T47D (cell line): ENCODE measurements around the gene ITPR2.

Experiments
- DNase-seq, 2 experiments: peaks; one replicate each; pipeline versions ENCODE4 v3.0.0 to v3.0.0-alpha.2; 2011 to 2012; ENCODE audit warnings: low read depth in 1 of 2, low spot score in 1 of 2
- JUND ChIP-seq: IDR thresholded peaks from 2 replicates; pipeline ENCODE4 v1.6.1; 2012; ENCODE audit warnings: low read depth
- in situ Hi-C: cut with HindIII; loops from 2 replicates; pipeline ENCODE4 v1.10.0; 2016; ENCODE audit warnings: low sequenced_read_pairs, low pct_unique_long_range_greater_than_20kb

ITPR2 gene

DNA sequence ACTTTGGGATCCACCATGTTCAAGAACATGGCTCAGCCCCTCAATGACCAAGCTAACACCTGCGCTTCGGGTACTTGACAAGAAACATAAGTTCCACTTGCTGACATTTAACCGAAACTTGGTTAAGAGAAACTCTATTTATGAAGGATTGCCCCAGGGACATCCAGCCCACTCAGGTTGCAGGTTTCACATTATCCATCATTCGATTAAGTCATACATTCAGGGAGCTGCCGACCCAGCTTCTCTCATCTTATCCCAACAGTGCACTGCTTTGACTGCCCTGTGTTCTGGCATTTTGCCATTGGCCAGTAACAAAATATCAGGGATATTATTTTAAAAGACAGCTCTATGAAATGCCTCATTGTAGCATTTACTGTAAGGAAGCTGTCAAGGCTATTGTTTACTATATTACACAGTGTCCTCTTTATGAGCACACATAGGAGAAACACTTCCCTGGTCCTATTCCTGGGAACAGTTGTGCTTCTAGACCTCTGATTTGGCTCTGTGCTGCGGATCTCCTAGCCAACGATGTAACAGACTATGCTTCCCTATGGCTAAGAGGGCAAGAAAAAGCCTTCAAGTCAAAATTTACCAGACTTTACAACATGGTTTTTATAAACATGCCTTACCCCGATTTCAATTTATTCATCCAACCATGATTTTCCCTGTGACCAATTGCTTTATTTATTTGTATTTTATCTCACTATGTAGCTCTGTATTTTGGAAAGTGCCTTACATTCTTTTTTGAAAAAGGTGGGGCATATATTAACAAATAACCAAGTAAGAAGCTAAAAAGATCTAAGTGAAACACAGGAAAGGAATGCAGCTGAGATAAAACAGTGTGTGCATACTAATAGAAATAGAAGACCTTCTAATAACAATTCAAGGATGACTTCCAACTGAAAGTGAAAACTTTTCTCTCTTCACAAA, 109.3 kb downstream of the ITPR2 start:
- no peak for TF ChIP-seq JUND
- in situ Hi-C loops, result no loop called here
- no peak for DNase-seq

DNA sequence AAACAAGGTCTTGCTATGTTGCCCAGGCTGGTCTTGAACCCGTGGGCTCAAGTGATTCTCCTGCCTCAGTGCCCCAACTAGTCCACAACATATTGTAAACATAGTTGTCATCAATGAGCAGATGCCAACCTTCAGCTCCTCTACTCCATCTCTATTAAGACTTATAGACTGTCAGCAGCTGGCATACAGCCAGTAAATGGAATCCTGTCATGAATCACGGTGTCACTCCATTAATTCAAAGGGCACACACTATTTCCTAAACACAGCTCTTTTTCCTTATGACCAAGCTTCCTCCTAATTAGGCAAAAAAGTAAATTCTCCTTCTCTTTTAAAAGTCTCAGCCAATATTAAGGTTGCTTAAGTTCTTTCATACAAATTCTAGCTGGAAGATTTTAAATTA, 111.2 kb downstream of the ITPR2 start:
- in situ Hi-C loops, result no loop called here
- no peak for TF ChIP-seq JUND
- DNase-seq, result peak in 1 of 2 experiments; percentile 13

DNA sequence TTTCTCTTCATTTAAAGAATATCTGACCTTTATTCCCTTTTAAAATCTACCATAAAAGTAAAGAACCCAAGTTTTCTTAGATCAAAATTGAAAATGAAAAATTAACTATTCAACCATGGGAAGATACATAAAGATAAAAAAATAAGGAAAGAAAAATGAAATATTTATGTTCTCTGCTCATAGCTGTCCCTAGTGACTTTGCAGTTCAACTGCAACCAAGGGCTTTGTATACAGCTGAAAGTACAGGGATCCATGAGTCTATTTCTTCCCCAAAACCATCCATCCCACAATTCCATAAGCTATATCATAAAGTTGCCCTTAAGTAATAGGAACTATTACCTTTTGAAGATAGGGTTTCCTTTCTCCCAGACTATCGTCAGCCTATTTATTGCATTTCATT, 113.1 kb downstream of the ITPR2 start:
- TF ChIP-seq JUND, result no peak
- in situ Hi-C loops, result no loop called here

DNA sequence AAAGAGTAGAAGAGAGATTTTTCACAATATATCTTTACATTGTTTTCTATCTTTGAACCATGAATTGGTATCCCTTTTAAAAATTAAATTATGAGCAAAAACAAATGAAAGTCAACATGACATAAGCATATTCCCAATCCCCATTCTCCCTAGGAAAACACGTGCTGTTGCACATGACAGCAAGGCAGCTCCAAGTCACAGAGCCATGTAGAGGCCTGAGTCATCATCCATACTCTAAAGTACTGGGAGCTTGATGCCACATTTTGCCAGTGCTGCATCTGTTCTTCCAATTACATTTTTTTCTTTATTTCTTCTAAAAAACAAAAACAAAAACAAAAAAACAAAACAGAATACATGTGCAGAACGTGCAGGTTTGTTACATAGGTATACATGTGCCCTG, 115.2 kb downstream of the ITPR2 start:
- no peak for TF ChIP-seq JUND

More for the DNA sequence above, 113.1 kb downstream of the ITPR2 start:
- no peak for DNase-seq

DNA sequence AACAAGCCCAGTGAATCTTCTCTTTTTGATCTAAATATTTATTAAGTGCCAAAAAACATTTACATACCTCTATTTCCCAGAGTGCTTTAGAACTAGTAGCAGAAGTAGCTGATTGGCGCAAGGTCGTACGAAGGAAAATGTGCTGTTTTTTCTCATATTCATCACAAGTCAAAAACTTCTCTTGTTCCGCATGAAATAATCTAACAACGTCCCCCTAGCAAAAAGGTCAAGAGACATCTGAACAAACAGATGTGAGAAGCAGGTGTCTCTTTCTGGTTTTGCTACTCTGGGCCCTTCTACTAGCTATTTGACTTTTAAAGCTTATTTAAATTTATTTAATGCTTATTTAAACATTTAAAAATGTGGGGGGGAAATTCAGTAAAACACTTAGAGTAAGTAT, 117.8 kb downstream of the ITPR2 start:
- TF ChIP-seq JUND, result no peak
- in situ Hi-C loops, result no loop called here
- DNase-seq, result no peak

More for the DNA sequence above, 115.2 kb downstream of the ITPR2 start:
- in situ Hi-C loops, result no loop called here
- DNase-seq, result no peak

DNA sequence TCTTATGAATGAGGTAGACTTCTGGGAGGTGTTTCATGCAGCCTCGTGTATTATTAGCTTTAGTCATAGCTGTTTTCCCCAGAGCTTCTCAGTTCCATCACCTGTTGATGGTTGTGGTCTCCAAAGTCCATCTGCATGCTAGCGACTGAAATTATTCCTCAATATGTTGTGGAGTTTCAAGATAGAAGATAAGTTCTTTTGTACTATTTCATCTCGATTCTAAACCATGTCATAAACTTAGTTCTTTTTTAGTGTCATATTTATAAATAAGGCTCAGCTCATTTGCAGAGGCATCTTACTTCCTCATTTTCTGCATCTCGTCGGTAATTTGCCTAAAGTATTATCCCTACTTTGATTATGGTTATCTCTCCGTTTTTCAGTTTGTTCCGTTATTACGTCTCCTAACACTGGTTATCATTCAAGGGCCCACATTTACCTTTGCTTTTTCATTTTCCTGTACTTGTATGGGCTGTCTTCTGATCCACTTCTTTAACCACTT, 119.1 kb downstream of the ITPR2 start:
- no peak for DNase-seq
- in situ Hi-C loops, result no loop called here
- TF ChIP-seq JUND, result no peak

DNA sequence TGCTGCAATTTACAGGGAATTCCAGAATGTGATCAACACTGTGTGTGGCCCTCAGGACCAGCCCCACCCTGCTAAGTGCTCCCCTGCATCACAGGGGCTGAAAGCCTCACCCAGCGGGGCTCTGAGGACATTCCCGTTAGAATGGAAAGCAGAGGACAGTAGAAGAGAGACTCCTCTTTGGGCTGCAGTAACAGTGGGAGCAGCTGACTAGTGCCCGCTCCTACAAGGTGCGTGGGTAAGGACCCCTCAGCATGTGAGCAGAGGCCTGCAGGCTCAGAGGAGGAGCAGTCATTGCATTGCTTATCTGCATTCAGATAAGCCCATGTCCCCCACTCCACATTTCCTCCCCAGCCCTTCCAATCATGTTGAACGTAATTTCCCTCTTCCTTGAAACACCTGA, 120.1 kb downstream of the ITPR2 start:
- in situ Hi-C loops, result no loop called here
- TF ChIP-seq JUND, result no peak
- DNase-seq, result no peak

DNA sequence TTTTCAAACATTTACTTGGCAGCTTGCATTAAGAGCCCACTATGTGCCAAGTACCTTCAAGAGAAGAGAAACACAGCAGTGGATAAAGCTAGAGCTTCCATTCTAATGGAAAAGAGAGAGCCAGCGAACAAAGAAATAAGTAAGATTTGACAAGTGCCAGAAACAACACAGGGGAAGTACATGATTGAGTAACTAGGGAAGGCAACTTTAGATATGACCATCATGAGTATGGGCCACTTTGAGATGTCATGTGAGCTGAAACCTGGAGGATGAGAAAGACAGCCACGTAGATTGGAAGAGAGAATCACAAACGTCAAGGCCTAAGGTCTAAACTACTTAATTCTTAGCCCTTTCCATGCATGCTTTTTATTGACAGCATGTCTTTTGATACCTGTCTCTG, 121.4 kb downstream of the ITPR2 start:
- no peak for TF ChIP-seq JUND
- DNase-seq, result no peak
- in situ Hi-C loops, result no loop called here

DNA sequence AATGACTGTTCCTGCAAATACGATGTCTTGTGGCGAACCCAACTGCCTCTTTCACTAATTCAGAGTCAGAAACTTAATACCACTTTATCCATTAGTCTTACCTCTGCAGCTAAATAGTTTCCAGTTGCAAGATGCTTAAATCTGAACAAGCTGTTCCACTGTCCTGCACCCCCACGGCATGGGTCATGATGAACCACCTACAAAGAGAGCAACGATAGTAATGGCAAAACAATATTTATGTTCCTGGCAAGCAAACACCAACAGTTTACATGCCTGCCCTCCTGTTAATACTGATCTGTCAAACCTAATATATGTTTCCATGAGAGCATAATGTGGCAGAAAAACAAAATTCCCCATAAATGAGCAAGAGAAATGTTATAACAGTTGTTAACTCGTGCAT, 121.9 kb downstream of the ITPR2 start:
- no peak for DNase-seq
- in situ Hi-C loops, result no loop called here
- TF ChIP-seq JUND, result no peak

DNA sequence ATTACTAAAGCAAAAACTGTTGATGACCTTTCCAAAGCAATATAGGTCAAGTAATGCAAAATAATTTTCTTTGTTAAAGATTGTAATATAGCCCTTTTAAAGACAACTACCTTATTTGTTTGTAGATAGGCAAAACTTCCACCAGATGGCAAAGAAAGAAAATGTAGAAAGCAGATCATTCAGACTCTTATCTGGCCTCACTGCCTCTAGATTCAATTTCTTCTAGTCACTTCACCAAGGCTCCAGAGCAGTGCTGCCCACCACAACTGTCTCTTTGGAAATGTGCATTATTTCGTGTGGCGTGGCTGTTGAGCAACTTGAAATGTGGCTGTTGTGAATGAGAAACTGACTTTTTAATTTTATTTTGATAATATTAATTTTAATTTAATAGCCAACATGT, 127.1 kb downstream of the ITPR2 start:
- no peak for DNase-seq
- in situ Hi-C loops, result no loop called here
- no peak for TF ChIP-seq JUND

DNA sequence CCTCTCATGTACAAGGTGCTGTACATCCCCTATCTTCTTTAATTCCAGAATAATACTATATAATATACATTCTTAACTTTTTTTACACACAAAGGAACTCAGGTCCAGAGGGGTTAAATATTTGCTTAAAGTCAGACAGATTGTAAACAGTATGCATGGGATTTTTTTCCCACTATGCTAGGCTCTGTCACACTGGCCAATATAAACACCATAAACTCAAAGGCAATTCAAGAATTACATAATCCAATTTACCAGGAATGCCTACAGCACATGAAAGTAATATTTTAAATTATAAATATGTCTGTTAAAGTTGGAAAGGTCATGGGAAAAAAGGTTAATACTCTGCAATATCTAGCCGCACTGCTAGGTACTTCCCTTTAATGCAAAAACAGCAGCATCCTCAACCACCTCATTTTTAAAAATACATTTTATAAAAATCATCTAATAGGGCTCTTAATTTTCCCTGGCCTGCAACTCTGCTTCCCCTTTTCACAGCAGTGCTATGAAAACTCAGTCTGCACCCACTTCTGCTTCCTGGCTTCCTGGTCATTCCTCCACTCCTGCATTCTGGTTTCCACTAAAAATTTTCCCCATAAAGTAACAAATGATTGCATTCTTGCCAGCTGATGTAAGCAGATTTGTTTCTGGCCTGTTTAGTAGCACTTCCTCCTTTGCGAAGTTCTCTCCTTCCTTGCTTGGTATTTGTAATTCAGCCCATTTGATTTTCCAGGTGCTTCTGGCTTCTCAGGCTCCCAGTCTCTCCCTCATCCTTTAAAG, 128.1 kb downstream of the ITPR2 start:
- DNase-seq, result peak in 1 of 2 experiments; percentile 20
- TF ChIP-seq JUND, result no peak; the same call in 1 of the 2 replicates
- in situ Hi-C loops, result no loop called here

DNA sequence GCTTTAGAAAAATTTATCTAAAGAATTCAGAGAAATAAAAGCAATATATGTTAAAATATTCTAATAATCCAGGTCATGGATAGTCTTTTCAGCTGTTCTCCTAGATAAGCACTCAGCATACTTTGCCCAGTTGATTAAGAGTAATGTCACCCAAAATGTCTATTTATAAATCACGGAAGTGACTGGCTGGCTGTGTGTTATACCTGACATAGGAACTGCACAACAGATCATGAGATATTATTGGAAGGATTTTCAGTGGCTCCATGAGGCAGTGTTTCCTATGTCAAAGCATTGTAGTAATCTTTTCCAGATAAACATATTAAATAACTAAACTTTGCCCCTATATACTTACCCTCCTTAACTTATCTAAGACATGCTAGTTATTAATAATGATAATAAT, 128.8 kb downstream of the ITPR2 start:
- no peak for TF ChIP-seq JUND
- in situ Hi-C loops, result no loop called here
- no peak for DNase-seq

DNA sequence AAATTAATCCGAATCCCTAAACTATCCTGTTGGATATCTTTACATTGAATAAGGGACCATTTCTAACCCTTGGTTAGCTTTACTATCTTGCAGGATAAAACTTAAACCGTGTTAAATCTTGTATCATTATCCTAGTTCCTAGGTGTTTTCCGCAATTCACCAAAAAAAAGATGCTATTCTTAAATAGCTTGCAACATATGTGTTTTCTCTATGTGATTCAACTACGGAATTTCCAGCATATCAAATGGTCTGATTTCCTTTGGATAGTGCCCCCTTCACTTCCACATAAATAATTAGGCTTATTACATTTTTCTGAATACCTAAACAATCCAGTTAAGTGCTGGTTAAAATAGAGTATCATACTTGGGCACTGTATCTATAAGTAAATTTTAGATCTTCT, 130.3 kb downstream of the ITPR2 start:
- TF ChIP-seq JUND, result no peak
- DNase-seq, result no peak
- in situ Hi-C loops, result no loop called here
